Mucosa of stomach (tissue), 1 donor: Measurements from ENCODE around the gene PARD3.
"Not testable (repeated sequence)": the region's sequence is repeated elsewhere in the genome, so short reads cannot be mapped to it uniquely, and the experiment has no call there.

Experiments used
- H3K27me3 ChIP-seq: one replicate; pipeline ENCODE4 v1.7.0; 2013; ENCODE audit warnings: mild to moderate bottlenecking, low read length; ENCODE audit not compliant: control insufficient read depth, insufficient read depth
- H3K36me3 ChIP-seq: one replicate; pipeline ENCODE4 v1.7.0; 2013; ENCODE audit warnings: low read length; ENCODE audit not compliant: control insufficient read depth, insufficient read depth
- H3K4me1 ChIP-seq: one replicate; pipeline ENCODE4 v1.7.0; 2013; ENCODE audit warnings: mild to moderate bottlenecking, low read length; ENCODE audit not compliant: control insufficient read depth, insufficient read depth
- H3K4me3 ChIP-seq: one replicate; pipeline ENCODE4 v1.7.0; 2013; ENCODE audit warnings: low read length
- H3K9ac ChIP-seq: one replicate; pipeline ENCODE4 v1.7.0; 2013; ENCODE audit warnings: mild to moderate bottlenecking, low read length, moderate library complexity
- H3K9me3 ChIP-seq: one replicate; pipeline ENCODE4 v1.7.0; 2013; ENCODE audit warnings: mild to moderate bottlenecking, low read length, moderate library complexity; ENCODE audit not compliant: control insufficient read depth
- donor health status: Pancreatic carcinoma.

PARD3 gene

DNA sequence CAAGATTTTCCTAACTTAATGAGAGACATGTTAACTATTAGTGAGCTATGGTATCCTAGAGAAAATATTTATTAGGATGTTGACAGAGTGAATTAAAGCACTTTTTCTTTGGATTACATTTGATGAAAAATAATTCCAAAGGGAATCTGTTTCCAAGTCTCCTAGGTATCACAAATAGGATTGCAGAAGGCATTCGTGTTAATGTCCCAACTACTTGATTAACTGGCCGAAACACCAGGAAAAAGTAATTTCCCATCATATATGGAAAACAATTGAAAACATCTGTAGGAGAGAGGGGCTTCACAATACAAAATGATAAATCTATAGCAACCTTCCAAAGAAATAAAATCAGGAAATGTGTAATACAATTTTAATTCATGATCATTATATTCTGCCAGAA, 406.7 kb downstream of the PARD3 start:
- no peaks in the 10 kb centered on the region for H3K9me3 ChIP-seq
- no peaks in the 10 kb centered on the region for H3K4me1 ChIP-seq
- no peak overlapping the region for H3K9ac ChIP-seq
- no peaks in the 10 kb centered on the region for H3K36me3 ChIP-seq
- no peak overlapping the region for H3K4me3 ChIP-seq
- no peaks in the 10 kb centered on the region for H3K27me3 ChIP-seq

DNA sequence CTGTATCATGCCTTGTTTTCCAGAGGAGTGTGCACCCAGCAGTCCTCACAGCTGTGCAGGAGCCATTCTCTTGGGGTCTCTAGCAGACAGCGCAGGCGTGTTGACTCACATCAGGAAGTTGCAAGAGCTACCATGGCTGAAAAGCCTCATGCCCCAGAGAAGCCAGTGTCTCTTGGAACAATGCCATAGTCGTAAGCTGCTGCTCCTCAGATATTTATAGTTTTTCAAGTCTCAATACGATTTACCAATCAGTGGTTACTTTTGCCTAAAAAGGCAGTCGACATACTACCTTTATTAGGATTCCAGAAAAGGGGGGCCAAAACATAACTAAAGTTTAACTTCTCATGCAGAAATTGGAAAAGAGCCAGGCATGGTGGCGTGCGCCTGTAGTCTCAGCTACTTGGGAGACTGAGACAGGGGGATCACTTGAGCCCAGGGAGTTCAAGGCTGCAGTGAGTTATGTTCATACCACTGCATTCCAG, 407.7 kb downstream of the PARD3 start:
- no peak overlapping the region for H3K4me3 ChIP-seq
- H3K4me1 ChIP-seq: no peaks in the 10 kb centered on the region
- H3K9me3 ChIP-seq: no peaks in the 10 kb centered on the region
- no peak overlapping the region for H3K9ac ChIP-seq
- H3K27me3 ChIP-seq: no peaks in the 10 kb centered on the region
- no peaks in the 10 kb centered on the region for H3K36me3 ChIP-seq

GRCh38 chr10:34406463-34407323, 408.4 kb downstream of the PARD3 start:
- no peaks in the 10 kb centered on the region for H3K4me1 ChIP-seq

DNA sequence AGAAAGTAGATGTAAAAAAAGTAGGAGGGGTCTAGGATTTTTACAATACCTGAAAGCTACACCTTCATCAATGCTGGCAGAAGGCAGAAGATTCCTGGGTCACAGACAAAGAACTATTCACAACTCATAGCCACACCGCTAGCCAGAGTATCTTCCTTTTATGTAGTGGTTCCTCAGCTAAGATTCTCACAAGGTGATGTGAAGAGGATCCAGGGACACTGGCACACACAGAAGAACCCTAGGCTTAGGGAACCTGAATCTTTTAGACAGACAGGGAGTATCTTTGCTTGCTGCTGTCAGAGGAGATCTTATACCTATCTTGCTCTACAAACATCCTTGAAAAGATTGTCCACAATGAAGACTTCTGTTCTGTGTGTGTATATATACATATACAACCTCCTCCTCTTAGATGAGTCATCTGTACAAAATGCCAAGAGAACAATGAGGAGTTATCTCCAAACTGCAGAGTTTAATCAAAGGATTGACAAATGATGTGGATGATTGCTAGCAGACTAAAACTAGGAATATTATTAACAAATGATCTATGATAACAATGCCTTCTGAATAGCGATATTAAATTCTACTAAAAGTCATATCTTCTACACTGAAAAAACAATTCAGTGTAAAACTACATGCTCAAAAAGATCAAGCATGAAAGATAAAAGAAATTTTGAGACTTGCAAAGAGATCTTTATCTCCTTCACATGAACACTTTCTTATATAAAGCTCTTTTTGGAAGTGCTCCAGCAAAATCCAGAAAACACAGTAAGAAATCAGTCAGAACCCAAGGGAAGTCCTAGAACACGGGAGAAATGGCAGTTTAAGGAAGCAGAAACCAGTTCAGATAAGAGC, 409.3 kb downstream of the PARD3 start:
- Histone ChIP-seq H3K9ac (no peak overlapping the region), H3K27me3 (no peaks in the 10 kb centered on the region), H3K4me1 (no peaks in the 10 kb centered on the region), H3K36me3 (no peaks in the 10 kb centered on the region), H3K4me3 (no peak overlapping the region), H3K9me3 (no peaks in the 10 kb centered on the region)

More at GRCh38 chr10:34406463-34407323, 408.4 kb downstream of the PARD3 start:
- Histone ChIP-seq H3K4me3 (no peak overlapping the region), H3K36me3 (no peaks in the 10 kb centered on the region), H3K27me3 (no peaks in the 10 kb centered on the region), H3K9me3 (no peaks in the 10 kb centered on the region), H3K9ac (no peak overlapping the region)

GRCh38 chr10:34403512-34403911, 411.6 kb downstream of the PARD3 start:
- no peaks in the 10 kb centered on the region for H3K9me3 ChIP-seq
- no peaks in the 10 kb centered on the region for H3K4me1 ChIP-seq
- no peak overlapping the region for H3K9ac ChIP-seq

DNA sequence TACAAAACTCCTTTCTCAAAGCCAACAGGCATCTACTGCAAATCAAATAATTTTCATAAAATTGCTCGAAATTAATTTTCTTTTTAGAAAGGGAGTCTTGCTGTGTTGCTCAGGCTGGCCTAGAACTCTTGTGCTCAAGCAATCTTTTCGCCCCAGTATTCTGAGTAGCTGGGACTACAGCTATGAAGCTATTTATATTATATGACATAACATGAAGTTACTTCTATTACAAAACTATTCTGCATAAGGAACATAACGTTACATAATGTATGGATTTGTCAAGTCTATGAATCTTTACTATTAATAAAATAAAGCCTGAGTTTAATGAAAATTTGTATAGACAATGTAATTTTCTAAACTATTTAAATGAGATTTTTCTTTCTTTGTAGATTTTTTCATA, 415.0 kb downstream of the PARD3 start:
- no peak overlapping the region for H3K9ac ChIP-seq
- H3K9me3 ChIP-seq: no peaks in the 10 kb centered on the region
- no peaks in the 10 kb centered on the region for H3K36me3 ChIP-seq
- H3K4me1 ChIP-seq: no peaks in the 10 kb centered on the region
- H3K27me3 ChIP-seq: no peaks in the 10 kb centered on the region
- H3K4me3 ChIP-seq: no peak overlapping the region

More at GRCh38 chr10:34403512-34403911, 411.6 kb downstream of the PARD3 start:
- Histone ChIP-seq H3K4me3 (no peak overlapping the region), H3K36me3 (no peaks in the 10 kb centered on the region), H3K27me3 (no peaks in the 10 kb centered on the region)

- no peaks in the 10 kb centered on the region for H3K9me3 ChIP-seq
- H3K36me3 ChIP-seq: no peaks in the 10 kb centered on the region
- no peak overlapping the region for H3K9ac ChIP-seq
- H3K4me3 ChIP-seq: no peak overlapping the region
- no peaks in the 10 kb centered on the region for H3K27me3 ChIP-seq
- no peaks in the 10 kb centered on the region for H3K4me1 ChIP-seq
These were observed 416.1 kb downstream of the PARD3 start for GRCh38 chr10:34399013-34399412.

GRCh38 chr10:34397324-34397723, 417.8 kb downstream of the PARD3 start:
- no peak overlapping the region for H3K9ac ChIP-seq
- no peaks in the 10 kb centered on the region for H3K9me3 ChIP-seq
- H3K27me3 ChIP-seq: no peaks in the 10 kb centered on the region
- no peaks in the 10 kb centered on the region for H3K36me3 ChIP-seq
- H3K4me1 ChIP-seq: no peaks in the 10 kb centered on the region
- H3K4me3 ChIP-seq: no peak overlapping the region

DNA sequence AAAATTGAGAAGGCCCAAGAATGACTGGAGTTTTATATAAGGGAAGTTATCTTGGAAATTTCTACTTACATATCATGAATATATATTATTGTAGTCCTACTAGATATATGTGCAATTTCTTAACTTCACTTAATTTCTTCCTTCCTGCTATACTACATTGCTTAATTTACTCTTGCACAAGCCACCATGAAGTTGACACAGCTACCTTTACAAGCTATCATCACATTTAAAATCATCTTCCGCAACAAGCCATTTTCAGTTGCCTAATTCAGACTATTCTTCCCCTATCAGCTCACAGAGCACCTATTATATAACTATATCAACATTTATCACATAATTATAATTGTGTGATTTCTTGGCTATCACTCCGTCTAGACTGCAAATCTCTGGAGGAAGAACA, 418.4 kb downstream of the PARD3 start:
- H3K27me3 ChIP-seq: no peaks in the 10 kb centered on the region
- no peaks in the 10 kb centered on the region for H3K4me1 ChIP-seq

DNA sequence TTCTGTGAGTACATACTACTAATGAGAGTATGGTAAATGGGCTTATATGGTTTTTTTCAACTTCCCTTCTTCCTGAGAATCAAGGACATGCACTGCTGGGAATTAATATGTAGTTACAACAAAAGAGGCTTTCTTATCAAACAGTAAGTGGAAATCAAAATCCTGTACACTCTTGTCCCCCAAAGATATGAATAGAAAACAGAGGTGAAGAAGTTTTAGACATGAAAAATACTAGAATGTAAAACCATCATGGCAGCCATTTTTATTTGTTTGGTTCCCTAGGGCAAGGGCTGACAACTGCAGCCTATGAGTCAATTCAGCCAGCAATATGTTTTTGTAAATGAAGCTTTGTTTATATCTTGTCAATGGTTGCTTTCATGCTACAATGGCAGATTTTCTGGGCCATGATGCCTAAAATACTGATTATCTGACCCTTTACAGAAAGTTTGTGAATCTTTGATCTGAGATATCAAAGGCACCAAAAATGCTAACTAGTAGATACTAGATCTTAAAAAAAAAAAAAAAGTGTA, 422.4 kb downstream of the PARD3 start:
- Histone ChIP-seq H3K36me3 (no peaks in the 10 kb centered on the region), H3K27me3 (no peaks in the 10 kb centered on the region), H3K4me3 (no peak overlapping the region), H3K9ac (no peak overlapping the region), H3K4me1 (no peaks in the 10 kb centered on the region), H3K9me3 (no peaks in the 10 kb centered on the region)

More for the DNA sequence above, 418.4 kb downstream of the PARD3 start:
- Histone ChIP-seq H3K4me3 (no peak overlapping the region), H3K9me3 (no peaks in the 10 kb centered on the region), H3K36me3 (no peaks in the 10 kb centered on the region), H3K9ac (no peak overlapping the region)

DNA sequence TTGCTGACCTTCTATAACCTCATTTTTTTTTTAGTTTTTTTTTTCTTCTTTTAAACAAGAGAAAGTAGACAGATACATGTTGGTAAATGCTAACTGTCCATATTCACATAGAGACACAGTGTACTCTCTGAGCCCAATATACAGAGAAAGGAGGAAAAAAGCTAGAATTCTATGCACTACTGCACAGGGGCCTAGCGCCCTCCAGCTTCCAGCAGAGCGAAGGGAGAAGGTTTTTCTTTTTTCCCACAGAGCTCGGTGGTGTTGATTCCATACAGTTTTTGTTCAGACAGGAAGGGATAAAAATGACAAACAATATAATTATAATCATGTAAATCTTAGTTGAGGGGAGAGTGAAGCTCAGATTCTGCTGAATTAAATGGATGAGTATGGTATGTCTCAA, 423.9 kb downstream of the PARD3 start:
- H3K9ac ChIP-seq, H3K27me3 ChIP-seq, H3K9me3 ChIP-seq, H3K4me1 ChIP-seq, H3K36me3 ChIP-seq, H3K4me3 ChIP-seq: not testable (repeated sequence)

DNA sequence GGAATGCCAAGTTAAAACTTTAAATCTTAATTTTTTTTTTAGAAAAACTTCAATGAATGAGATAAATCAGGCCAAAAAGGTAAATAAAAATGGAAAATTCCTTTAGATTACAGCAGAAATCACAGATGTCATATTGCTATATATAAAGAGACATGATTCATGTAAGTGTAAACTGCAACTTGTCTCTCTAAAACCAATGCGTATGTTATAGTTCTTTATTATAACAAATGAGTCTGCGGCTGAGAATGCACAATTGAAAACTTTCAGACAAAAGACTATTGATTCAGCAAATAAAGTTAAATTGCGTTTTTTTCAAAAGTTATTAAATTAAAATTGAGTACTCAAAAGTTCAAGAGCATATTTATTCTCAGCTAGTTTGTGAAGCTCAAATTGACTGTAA, 425.3 kb downstream of the PARD3 start:
- no peaks in the 10 kb centered on the region for H3K9me3 ChIP-seq
- no peaks in the 10 kb centered on the region for H3K4me1 ChIP-seq
- no peaks in the 10 kb centered on the region for H3K27me3 ChIP-seq
- no peak overlapping the region for H3K4me3 ChIP-seq
- H3K9ac ChIP-seq: no peak overlapping the region
- H3K36me3 ChIP-seq: no peaks in the 10 kb centered on the region
